Stimulated activated CD8-positive, alpha-beta memory T cell treated with anti-CD3 and anti-CD28 coated beads, Interleukin-15, amount 100 ng/mL, for 24 hours (primary cell): ENCODE data around the gene PDIK1L.
A peak's percentile ranks its signal among the peaks of the same experiment; 100 is the strongest.

Experiments
- DNase-seq: peaks from one replicate; pipeline ENCODE4 v3.0.0-alpha.2; 2020; ENCODE audit warnings: low read depth

The PDIK1L gene

DNA sequence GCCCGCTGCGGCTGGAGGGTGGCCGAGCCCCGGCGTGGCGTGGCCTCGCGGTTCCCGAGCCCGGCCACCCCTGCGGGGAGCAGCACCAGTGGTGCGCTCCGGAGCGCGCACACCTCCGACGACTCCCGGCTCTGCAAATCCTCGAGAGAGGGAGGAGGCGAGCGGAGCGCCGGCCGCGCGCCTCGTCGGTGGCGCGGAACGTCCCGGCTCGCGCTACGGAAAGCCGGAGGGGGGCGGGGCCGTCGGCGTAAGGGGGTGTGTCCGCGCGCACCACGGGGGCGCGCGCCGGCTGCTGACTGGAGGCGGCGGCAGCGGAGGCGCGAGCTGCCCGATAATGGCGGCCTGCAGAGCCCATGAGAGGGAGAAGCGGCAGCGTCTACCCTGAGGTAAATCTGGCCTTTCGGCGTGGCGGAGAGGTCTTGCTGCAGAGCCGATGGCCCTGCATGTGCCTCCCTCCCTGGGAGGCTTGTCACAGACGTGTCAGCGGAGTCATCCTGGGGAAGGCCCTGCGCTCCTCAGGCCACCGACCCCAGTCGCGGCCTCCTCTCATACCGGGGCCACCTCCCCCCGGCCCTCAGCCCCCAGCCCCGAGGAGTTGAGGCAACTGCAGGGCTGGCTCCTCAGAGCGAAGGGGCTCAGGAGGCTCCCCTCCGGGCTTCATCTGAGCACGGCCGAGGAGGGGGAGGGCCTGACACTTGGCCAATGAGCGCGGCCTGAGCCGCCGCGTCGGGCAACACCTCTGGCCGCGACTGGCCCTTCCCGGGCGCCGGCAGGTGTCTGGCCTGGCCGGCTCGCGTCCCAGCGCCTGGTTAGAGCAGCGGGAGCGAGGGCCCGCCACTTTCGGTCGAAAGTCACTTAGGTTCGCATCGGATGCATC is at the start of gene PDIK1L:
PDIK1L (plus strand) TSS at position 295 of the 877 bp plus-strand sequence. CDS start 2,485 bp downstream, outside the sequence.
- DNase-seq = peak; percentile 93

DNA sequence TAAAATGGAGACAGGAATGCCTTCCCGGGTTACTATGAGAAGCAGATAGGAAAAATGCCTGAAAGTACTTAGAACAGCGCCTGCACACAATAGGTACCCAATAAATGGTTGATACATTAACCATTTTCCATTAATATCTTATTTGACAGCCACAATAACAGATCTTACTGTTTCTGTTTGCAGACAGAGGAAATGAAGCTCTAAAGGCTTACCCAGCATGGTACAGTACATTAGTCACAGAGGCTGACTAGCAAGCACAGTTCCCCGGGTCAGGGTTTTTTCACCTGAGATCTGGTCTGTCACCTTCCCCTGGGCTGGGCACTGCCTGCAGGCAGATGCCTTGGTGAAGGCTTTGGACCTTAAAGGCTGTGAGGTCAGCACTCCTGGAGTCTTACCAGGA is 47.1 kb upstream of the PDIK1L start:
- DNase-seq = no peak

GRCh38 chr1:26066160-26066559 is 45.5 kb upstream of the PDIK1L start:
- DNase-seq = no peak

GRCh38 chr1:26066857-26067256 is 44.8 kb upstream of the PDIK1L start:
- no peak for DNase-seq

GRCh38 chr1:26067432-26067911 is 44.2 kb upstream of the PDIK1L start, which contains the start of gene TRIM63:
TRIM63 (minus strand) TSS chr1:26067630; CDS start chr1:26067494, 136 bp downstream.
- no peak for DNase-seq

DNA sequence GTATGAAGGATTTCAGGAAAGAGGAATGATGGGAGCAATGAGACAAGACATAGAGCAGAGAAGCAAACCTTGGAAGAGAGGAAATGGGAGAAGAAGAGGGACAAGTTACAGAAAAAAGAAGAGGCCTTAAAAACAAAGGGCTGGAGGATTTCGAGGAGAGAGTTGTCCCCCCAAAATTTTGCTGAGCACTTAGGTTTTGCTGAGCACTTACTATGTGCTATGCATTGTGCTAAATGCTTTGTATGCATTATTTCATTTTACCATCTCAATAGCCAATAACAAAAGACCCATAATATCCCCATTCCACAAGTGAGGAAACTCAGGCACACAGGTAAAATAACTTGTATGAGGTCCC is 41.7 kb upstream of the PDIK1L start:
- DNase-seq = no peak

DNA sequence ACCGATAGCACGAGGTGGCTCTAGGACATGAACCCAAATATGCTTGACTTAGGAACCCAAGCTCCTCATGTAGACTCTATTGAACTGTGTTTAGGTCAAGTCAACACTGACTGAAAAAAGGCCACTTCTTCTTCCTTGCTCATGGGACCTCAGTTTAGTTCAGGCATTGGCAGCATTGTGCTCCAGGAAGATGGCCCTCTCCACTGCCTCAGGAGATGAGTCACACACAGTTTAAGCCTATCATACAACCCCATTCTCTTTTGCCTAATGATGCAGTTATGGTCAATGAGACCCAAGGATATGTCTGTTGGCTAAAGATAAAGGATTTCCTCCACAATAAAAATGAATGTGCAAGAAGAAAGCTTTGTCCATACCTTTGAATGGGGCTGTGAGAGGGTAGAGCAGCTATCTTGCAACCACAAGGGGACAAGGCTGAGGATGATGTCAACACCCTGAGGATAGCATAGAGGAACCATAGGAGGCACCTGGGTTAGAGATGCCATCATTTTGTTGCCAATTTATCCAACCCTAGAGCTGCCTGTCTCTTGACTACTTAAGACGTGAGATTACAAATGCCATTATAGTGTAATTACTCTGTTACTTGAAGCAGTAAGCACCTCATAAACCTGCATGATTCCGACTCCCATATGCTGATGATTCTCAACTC is 41.2 kb upstream of the PDIK1L start:
- DNase-seq = no peak

- DNase-seq = no peak
Observed at GRCh38 chr1:26070963-26071342, 40.7 kb upstream of the PDIK1L start.

GRCh38 chr1:26072305-26072704 is 39.3 kb upstream of the PDIK1L start:
- no peak for DNase-seq

DNA sequence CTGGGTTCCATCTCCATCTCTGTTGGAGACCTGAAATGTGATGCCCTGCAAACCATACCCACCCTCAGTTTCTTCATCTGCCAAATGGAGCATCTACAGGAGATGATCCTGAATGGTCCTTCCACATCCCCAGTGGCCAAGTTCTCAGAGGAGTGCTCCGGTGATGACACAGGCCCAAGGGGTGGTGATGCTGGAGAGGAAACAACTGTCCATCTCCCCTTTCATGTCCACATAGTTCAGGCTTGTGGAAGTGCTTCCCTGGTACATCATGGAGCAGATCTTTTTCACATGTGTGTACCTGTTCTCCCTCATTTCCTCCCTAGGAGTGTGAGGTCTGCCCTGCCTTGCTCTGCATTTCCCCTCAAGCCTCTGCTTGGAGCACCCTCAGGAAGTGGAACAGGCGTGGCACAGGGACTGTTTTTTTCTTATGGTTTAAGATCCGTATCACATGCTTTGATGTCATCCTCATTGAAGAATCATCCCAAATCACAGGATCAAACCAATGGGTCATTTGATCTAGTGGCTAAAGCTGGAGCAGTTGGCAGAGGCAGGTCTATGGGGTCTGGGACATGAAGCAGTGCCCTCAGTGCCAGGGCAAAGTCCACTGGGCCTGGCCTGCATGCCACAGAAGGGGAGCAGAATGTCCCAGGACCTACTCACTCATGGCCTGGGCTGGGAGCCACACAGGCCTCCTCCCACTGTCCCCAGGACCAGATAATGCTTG is 36.0 kb upstream of the PDIK1L start:
- DNase-seq = no peak

- DNase-seq = no peak
Observed at GRCh38 chr1:26077524-26077923, 34.1 kb upstream of the PDIK1L start.

- no peak for DNase-seq
Observed at GRCh38 chr1:26078286-26079177, 33.1 kb upstream of the PDIK1L start.

DNA sequence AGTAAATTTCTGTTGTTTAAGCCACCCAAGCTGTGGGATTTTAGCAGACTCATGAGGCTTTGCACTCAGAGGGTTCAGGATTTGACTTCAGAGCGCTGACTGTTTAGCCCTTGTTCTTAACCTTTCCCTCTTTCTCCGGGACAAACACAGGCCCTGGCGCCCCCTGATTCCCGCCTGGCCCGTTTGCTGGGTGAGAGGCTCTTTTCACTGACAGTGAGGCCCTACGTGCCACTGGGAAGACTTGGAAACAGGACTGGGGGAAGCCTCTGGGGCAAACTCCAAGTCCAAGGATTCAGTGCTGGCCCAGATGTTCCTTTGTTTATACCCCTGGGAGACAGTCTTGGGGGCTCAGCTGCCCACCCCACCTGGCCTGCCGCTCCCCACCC is 32.5 kb upstream of the PDIK1L start:
- DNase-seq = no peak

- no peak for DNase-seq
Observed at GRCh38 chr1:26079960-26080814, 31.4 kb upstream of the PDIK1L start.

DNA sequence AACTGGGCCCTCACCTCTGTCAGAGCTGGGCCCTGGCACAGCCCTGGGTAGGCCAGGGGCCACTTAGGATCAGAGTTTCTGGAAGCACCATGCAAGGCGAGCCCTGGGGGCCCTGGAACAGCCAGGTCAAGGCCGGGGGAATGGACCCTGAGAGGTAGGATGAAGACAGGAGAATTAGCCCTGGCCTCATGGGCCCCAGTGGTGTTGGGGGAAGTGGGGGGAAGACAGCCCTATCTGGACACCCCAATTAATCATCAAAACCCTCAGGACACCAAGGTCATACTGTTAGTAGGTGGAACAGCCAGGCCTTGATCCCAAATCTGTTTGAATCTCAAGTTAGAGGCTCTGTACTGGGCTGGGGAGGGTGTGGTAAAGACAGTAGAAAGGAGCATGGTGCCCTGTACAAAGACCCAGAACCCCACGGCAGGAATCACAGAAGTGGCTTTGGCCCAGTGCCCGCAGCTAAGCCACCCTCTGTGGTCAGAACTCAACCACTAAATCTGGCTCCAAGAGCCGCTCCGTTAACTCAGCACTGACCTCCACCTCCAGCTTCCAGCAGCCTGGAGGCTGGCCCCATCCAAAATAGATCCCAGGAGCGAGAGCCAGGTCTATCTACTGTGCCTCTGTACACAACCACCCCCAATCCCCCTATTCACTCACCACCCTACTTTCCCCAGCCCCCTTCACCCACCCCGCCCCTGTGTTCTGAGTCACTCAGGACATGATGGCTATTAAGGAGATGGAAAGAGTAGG is 30.2 kb upstream of the PDIK1L start:
- no peak for DNase-seq

DNA sequence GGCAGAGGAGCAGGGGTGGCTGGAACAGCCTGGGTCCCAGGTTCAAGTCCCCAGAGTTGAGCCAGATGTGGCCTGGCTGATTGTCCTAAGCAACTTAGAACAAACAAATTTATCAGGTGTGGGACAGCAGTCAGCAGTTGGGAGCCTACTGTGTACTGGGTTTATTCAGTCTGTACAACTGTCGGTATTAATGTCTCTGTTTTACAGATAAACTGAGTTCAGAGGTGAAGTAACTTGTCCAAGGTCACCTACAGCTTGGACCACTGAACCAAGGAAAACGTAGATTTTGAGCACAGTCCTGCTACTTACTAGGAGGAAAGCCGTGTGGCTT is 29.6 kb upstream of the PDIK1L start:
- DNase-seq = no peak

GRCh38 chr1:26083208-26083607 is 28.4 kb upstream of the PDIK1L start:
- no peak for DNase-seq

GRCh38 chr1:26084091-26084561 is 27.5 kb upstream of the PDIK1L start:
- DNase-seq = no peak

- DNase-seq = no peak
Observed at GRCh38 chr1:26084844-26085243, 26.8 kb upstream of the PDIK1L start.

- no peak for DNase-seq
Observed at GRCh38 chr1:26089125-26089524, 22.5 kb upstream of the PDIK1L start.
